ENCODE results near the gene MYO5A. TPM values are rescaled to one million over a fixed set of nuclear protein-coding genes. Genes with fewer than 3 reads are reported as not detected.
"Not testable (repeated sequence)": the region's sequence is repeated elsewhere in the genome, so short reads cannot be mapped to it uniquely, and the experiment has no call there.

MYO5A gene
- total RNA-seq = 34.5 and 34.8 TPM in 2 replicates

- intact Hi-C loops (cut with micrococcal nuclease) = loop anchor here (1.0 to 10.0 kb wide), 9 partner anchors 30 to 346 kb away; partner anchors contain the start of genes ARPP19 and ATOSA
Observed at GRCh38 chr15:52528564-52529340, at the start of gene MYO5A. MYO5A (minus strand) TSS chr15:52528880; CDS start chr15:52528806, 74 bp downstream.

- intact Hi-C loops (cut with micrococcal nuclease) = no loop called here
Observed at GRCh38 chr15:52576692-52577091, 48.0 kb upstream of the MYO5A start.

- intact Hi-C loops (cut with micrococcal nuclease) = not testable (repeated sequence)
Observed at GRCh38 chr15:52575573-52575972, 46.9 kb upstream of the MYO5A start.

- intact Hi-C loops (cut with micrococcal nuclease) = no loop called here
Observed at GRCh38 chr15:52575072-52575471, 46.4 kb upstream of the MYO5A start.

- intact Hi-C loops (cut with micrococcal nuclease) = not testable (repeated sequence)
Observed at GRCh38 chr15:52574623-52575022, 45.9 kb upstream of the MYO5A start.

GRCh38 chr15:52568601-52569585 is 40.2 kb upstream of the MYO5A start, which contains the start of gene ARPP19:
ARPP19 (minus strand) TSS chr15:52569030; CDS start chr15:52568892, 138 bp downstream.
- intact Hi-C loops (cut with micrococcal nuclease) = loop anchor here (1.0 to 10.0 kb wide), 12 partner anchors 11 to 834 kb away; partner anchors contain the start of genes ATOSA, LEO1, LYSMD2 and MYO5A

GRCh38 chr15:52567871-52568600 is 39.4 kb upstream of the MYO5A start:
- intact Hi-C loops (cut with micrococcal nuclease) = loop anchor here (1.0 to 10.0 kb wide), 7 partner anchors 84 to 833 kb away; partner anchors contain the start of genes LEO1 and LYSMD2

GRCh38 chr15:52566889-52567288 is 38.2 kb upstream of the MYO5A start:
- intact Hi-C loops (cut with micrococcal nuclease) = loop anchor here (5.0 to 10.0 kb wide), 2 partner anchors 595 to 832 kb away; partner anchors contain the start of genes LEO1 and LYSMD2

- intact Hi-C loops (cut with micrococcal nuclease) = loop anchor here (5.0 to 10.0 kb wide), 2 partner anchors 593 to 831 kb away; partner anchors contain the start of genes LEO1 and LYSMD2
Observed at GRCh38 chr15:52565417-52566358, 37.0 kb upstream of the MYO5A start.

- intact Hi-C loops (cut with micrococcal nuclease) = loop anchor here (10.0 kb wide), 1 partner anchor 829 kb away; the partner anchor contains the start of gene LYSMD2
Observed at GRCh38 chr15:52563501-52564060, 34.9 kb upstream of the MYO5A start.

GRCh38 chr15:52559575-52559974 is 30.9 kb upstream of the MYO5A start:
- intact Hi-C loops (cut with micrococcal nuclease) = loop anchor here (2.0 kb wide), 3 partner anchors 93 to 303 kb away; partner anchors contain the start of gene ATOSA

GRCh38 chr15:52559022-52559421 is 30.3 kb upstream of the MYO5A start:
- intact Hi-C loops (cut with micrococcal nuclease) = loop anchor here (2.0 kb wide), 3 partner anchors 92 to 302 kb away; partner anchors contain the start of gene ATOSA

- intact Hi-C loops (cut with micrococcal nuclease) = loop anchor here (1.0 to 2.0 kb wide), 6 partner anchors 11 to 301 kb away; partner anchors contain the start of genes ARPP19, ATOSA and MYO5A
Observed at GRCh38 chr15:52558196-52558595, 29.5 kb upstream of the MYO5A start.

- intact Hi-C loops (cut with micrococcal nuclease) = no loop called here
Observed at GRCh38 chr15:52557274-52557641, 28.6 kb upstream of the MYO5A start.

- intact Hi-C loops (cut with micrococcal nuclease) = no loop called here
Observed at GRCh38 chr15:52556524-52557273, 28.0 kb upstream of the MYO5A start.

- intact Hi-C loops (cut with micrococcal nuclease) = no loop called here
Observed at GRCh38 chr15:52552303-52552702, 23.6 kb upstream of the MYO5A start.

GRCh38 chr15:52551762-52552161 is 23.1 kb upstream of the MYO5A start:
- intact Hi-C loops (cut with micrococcal nuclease) = no loop called here

- intact Hi-C loops (cut with micrococcal nuclease) = not testable (repeated sequence)
Observed at GRCh38 chr15:52551186-52551585, 22.5 kb upstream of the MYO5A start.

All from T-helper 1 cell treated with Interleukin-12 subunit alpha and Interleukin-12 subunit beta and Interleukin-4 antibody, amounts not matched to agents 30 ng/mL and 1 ng/mL, for 36 hours (primary cell).